IPS DF 6.9 (cell line): ENCODE measurements around the gene CDON.

ENCODE experiments used
- DNase-seq: peaks from one replicate; pipeline ENCODE4 v3.0.0-alpha.2; 2013; ENCODE audit warnings: low read depth, low spot score
- H3K27ac ChIP-seq: one replicate; pipeline ENCODE4 v1.5.1; 2013; ENCODE audit warnings: low read length, control low read depth
- H3K27me3 ChIP-seq: 2 replicates; pipeline ENCODE4 v1.6.1; 2013; ENCODE audit warnings: mild to moderate bottlenecking, low read length; ENCODE audit not compliant: control insufficient read depth, insufficient read depth
- H3K36me3 ChIP-seq: 2 replicates; pipeline ENCODE4 v1.6.1; 2013; ENCODE audit warnings: low read length; ENCODE audit not compliant: control insufficient read depth, insufficient read depth
- H3K4me1 ChIP-seq: 2 replicates; pipeline ENCODE4 v1.6.1; 2013; ENCODE audit warnings: low read length; ENCODE audit not compliant: control insufficient read depth, insufficient read depth
- H3K4me3 ChIP-seq: 2 replicates; pipeline ENCODE4 v1.5.1; 2013; ENCODE audit warnings: mild to moderate bottlenecking, low read length
- H3K9me3 ChIP-seq: 2 replicates; pipeline ENCODE4 v1.6.1; 2013; ENCODE audit warnings: low read length, inconsistent platforms; ENCODE audit not compliant: control insufficient read depth, insufficient read depth
- WGBS: extraction: QIAGEN DNeasy Blood & Tissue Kit; methylation state at CpG from one replicate; pipeline ENCODE4 v1.1.7; 2013; ENCODE audit warnings: mixed read lengths, missing lambda C conversion rate; ENCODE audit not compliant: insufficient read length, insufficient coverage; 5-methylcytosine and 5-hydroxymethylcytosine counted together

CDON gene

GRCh38 chr11:126062679-126063506, at the start of gene CDON:
Gene CDON, minus strand, starts transcription at chr11:126062866. Its CDS starts 39,390 bp downstream, at chr11:126023476.
- Histone ChIP-seq H3K4me1 (no peaks in the 10 kb centered on the region), H3K9me3 (no peaks in the 10 kb centered on the region), H3K36me3 (no peaks in the 10 kb centered on the region), H3K27ac (no peak within 1 kb of the TSS), H3K27me3 (no peaks in the 10 kb centered on the region), H3K4me3 (peak within 1 kb of the TSS; percentile 71)
- WGBS = no CpG with 5 or more reads among the region's 82 CpGs
- DNase-seq = peak; percentile 83

- no peaks in the 10 kb centered on the region for H3K36me3 ChIP-seq
- no peaks in the 10 kb centered on the region for H3K9me3 ChIP-seq
- WGBS = no CpG with 5 or more reads among the region's 8 CpGs
- no peak overlapping the region for H3K27ac ChIP-seq
- no peak overlapping the region for H3K4me3 ChIP-seq
- no peaks in the 10 kb centered on the region for H3K27me3 ChIP-seq
- no peak for DNase-seq
- H3K4me1 ChIP-seq = no peaks in the 10 kb centered on the region
Measured at GRCh38 chr11:126111458-126112116, 48.9 kb upstream of the CDON start.

GRCh38 chr11:126109941-126110731, 47.5 kb upstream of the CDON start:
- Histone ChIP-seq H3K36me3 (no peaks in the 10 kb centered on the region), H3K4me1 (peaks cover 1% of the 10 kb centered on the region), H3K4me3 (no peak overlapping the region), H3K27ac (no peak overlapping the region), H3K27me3 (no peaks in the 10 kb centered on the region), H3K9me3 (no peaks in the 10 kb centered on the region)
- no CpG with 5 or more reads among the region's 10 CpGs for WGBS
- DNase-seq = no peak

GRCh38 chr11:126106594-126107328, 44.1 kb upstream of the CDON start:
- no CpG with 5 or more reads among the region's 17 CpGs for WGBS
- no peaks in the 10 kb centered on the region for H3K9me3 ChIP-seq
- no peak overlapping the region for H3K27ac ChIP-seq
- H3K36me3 ChIP-seq = no peaks in the 10 kb centered on the region
- H3K27me3 ChIP-seq = no peaks in the 10 kb centered on the region
- H3K4me1 ChIP-seq = peaks cover 10% of the 10 kb centered on the region
- no peak overlapping the region for H3K4me3 ChIP-seq
- no peak for DNase-seq

DNA sequence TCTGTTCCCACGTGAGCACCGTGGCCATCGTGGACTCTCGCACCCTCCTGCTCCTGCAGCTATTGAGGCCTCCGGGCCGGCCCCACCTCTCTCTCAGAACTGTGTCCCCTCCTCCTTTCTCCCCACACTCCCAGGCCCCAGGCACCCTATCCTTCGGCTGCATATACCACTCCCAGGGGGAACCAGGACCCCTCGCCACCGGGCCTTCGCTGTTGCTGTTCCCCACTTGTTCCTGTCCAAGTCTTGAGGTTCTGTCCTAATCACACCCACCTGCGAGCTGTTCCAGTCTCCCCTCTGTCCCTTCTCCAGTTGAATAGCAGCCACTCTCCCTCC, 43.0 kb upstream of the CDON start:
- no peaks in the 10 kb centered on the region for H3K27me3 ChIP-seq
- DNase-seq = no peak
- H3K36me3 ChIP-seq = no peaks in the 10 kb centered on the region
- no peak overlapping the region for H3K4me3 ChIP-seq
- WGBS = no CpG with 5 or more reads among the region's 11 CpGs
- H3K4me1 ChIP-seq = peaks cover 10% of the 10 kb centered on the region
- no peak overlapping the region for H3K27ac ChIP-seq
- H3K9me3 ChIP-seq = no peaks in the 10 kb centered on the region

DNA sequence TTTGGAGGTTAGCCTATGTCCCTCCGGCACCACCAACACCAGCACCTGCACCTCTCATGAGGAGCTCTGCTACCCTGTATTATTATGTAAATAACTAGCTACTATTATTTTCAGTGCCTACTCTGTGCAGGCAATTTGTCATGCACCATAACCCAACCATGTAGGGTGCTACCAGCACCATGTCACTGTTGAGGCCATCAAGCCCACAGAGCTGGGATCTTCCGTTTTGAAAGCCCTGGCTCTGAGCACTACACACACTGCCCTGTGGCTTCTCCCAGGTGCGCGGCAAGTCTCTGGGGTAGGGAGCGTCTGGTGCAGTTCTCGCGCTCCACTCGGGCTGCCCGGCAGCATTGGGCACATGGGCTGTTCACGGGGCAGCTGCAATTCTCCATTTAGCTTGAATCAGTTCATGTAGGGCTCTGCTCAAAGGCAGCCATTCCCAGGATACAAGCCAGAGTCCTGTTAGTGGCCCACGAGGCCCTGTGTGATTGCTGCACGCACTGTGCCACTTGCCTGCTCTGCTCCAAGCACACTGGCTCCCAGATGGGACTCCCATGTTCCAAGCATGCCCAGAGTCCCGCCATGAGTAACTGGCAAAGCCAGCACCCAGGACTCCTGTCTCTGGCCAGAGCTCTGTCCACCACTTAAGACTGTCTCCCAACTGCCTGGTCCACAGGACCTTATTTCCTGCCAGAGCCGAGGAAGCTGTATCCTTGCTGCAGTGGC, 42.5 kb upstream of the CDON start:
- Histone ChIP-seq H3K36me3 (no peaks in the 10 kb centered on the region), H3K27ac (no peak overlapping the region), H3K9me3 (no peaks in the 10 kb centered on the region), H3K4me3 (no peak overlapping the region), H3K27me3 (no peaks in the 10 kb centered on the region), H3K4me1 (peaks cover 10% of the 10 kb centered on the region)
- no CpG with 5 or more reads among the region's 14 CpGs for WGBS
- DNase-seq = no peak

GRCh38 chr11:126104420-126104819, 41.8 kb upstream of the CDON start:
- H3K27ac ChIP-seq = no peak overlapping the region
- DNase-seq = no peak
- H3K4me3 ChIP-seq = no peak overlapping the region
- H3K27me3 ChIP-seq = no peaks in the 10 kb centered on the region
- peaks cover 10% of the 10 kb centered on the region for H3K4me1 ChIP-seq
- H3K9me3 ChIP-seq = no peaks in the 10 kb centered on the region
- H3K36me3 ChIP-seq = no peaks in the 10 kb centered on the region
- WGBS = no CpG with 5 or more reads among the region's 6 CpGs

GRCh38 chr11:126103150-126103549, 40.5 kb upstream of the CDON start:
- Histone ChIP-seq H3K4me3 (no peak overlapping the region), H3K4me1 (peaks cover 10% of the 10 kb centered on the region), H3K36me3 (no peaks in the 10 kb centered on the region), H3K27me3 (no peaks in the 10 kb centered on the region), H3K9me3 (no peaks in the 10 kb centered on the region), H3K27ac (no peak overlapping the region)
- DNase-seq = no peak
- WGBS = no CpG with 5 or more reads among the region's 5 CpGs

DNA sequence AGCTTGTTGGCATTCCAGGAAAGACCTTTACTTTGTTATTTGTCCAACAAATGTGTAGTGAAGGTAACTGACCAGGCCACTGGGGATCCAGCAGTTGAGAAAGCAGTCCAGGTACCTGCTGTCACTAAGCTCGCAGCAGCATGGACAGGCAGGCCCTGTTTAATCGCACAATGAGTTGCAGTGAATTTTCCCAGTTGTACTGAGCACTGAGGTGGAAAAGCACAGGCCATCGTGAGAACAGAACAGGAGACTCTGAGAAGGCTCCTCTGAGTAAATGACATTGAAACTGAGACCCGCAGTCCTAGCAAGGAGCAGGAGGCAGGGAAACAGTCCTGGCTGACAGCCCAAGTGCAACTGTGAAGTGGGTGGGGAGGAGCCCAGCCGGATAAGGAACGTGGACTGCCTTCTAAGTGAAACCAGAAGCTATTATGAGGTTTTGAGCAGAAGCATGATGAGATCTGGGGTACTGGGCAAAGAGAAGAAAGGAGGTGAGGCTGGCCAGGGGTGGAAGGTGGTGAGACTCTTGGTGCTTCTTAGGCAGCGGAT, 39.8 kb upstream of the CDON start:
- H3K4me1 ChIP-seq = peaks cover 10% of the 10 kb centered on the region
- H3K27me3 ChIP-seq = no peaks in the 10 kb centered on the region
- DNase-seq = no peak
- no CpG with 5 or more reads among the region's 7 CpGs for WGBS
- no peaks in the 10 kb centered on the region for H3K36me3 ChIP-seq
- no peaks in the 10 kb centered on the region for H3K9me3 ChIP-seq
- no peak overlapping the region for H3K4me3 ChIP-seq
- H3K27ac ChIP-seq = no peak overlapping the region
